HG03045 (cell line): Measurements from ENCODE around the gene GPR78.

Experiments
- ATAC-seq: cut with Tn5 transposase; IDR thresholded peaks from one replicate; pipeline ENCODE4 v1.9.1; 2021; ENCODE audit warnings: mild to moderate bottlenecking, moderate library complexity; ENCODE audit not compliant: unreplicated experiment

GPR78 gene

DNA sequence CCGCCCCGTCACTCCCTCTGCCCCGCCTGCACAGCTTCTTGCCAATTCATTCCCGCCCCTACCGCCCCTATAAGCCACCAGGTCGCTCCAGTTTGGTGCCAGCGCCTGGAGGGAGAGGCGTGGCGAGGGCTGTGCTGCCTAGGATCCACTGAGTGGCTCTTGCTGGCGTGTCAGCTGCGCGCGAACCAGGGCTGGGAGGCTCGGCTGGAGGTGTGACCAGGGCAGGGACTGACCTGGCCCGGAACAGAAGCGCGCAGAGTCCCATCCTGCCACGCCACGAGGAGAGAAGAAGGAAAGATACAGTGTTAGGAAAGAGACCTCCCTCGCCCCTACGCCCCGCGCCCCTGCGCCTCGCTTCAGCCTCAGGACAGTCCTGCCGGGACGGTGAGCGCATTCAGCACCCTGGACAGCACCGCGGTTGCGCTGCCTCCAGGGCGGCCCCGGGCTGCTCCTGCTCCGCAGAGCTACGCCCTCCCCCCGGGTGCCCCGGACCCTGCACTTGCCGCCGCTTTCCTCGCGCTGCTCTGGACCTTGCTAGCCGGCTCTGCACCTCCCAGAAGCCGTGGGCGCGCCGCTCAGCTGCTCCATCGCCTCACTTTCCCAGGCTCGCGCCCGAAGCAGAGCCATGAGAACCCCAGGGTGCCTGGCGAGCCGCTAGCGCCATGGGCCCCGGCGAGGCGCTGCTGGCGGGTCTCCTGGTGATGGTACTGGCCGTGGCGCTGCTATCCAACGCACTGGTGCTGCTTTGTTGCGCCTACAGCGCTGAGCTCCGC lies at the start of gene GPR78:
Gene GPR78 (plus strand): TSS at position 72 of the 773 bp plus-strand sequence. CDS start 591 bp downstream, at position 663.
- no peak for ATAC-seq

DNA sequence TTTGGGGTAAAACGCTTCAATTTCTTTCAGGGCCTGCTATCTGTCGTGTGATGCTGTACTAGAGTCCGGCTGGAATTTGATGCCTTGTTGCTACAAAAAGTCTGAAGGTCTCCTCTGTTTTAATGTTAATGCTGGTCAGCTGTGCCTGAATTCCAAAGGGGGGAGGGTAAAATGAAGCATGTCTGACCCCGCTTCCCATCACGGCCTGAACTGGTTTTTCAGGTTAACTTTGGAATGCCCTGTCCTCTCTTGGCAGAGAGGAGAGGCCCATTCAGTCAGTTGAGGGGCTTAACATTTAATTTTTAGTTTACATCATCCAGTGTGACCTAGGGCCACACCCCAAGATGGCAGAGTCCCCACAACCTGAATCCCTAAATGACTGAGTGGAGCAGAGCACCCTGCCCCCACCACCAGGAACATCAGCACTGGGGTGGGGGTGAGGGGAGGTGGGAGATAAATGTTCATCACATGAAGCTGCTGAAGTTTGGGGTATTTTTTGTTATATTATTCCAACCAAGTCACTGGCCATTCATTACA lies 47.9 kb upstream of the GPR78 start:
- ATAC-seq, result no peak

GRCh38 chr4:8533274-8533865 lies 46.8 kb upstream of the GPR78 start:
- no peak for ATAC-seq

GRCh38 chr4:8534129-8534528 lies 46.1 kb upstream of the GPR78 start:
- peak; percentile 91 for ATAC-seq

GRCh38 chr4:8534611-8535010 lies 45.6 kb upstream of the GPR78 start:
- ATAC-seq, result no peak

- ATAC-seq, result no peak
These were observed 43.7 kb upstream of the GPR78 start for GRCh38 chr4:8536467-8536866.

GRCh38 chr4:8537041-8537461 lies 43.1 kb upstream of the GPR78 start:
- ATAC-seq, result no peak

DNA sequence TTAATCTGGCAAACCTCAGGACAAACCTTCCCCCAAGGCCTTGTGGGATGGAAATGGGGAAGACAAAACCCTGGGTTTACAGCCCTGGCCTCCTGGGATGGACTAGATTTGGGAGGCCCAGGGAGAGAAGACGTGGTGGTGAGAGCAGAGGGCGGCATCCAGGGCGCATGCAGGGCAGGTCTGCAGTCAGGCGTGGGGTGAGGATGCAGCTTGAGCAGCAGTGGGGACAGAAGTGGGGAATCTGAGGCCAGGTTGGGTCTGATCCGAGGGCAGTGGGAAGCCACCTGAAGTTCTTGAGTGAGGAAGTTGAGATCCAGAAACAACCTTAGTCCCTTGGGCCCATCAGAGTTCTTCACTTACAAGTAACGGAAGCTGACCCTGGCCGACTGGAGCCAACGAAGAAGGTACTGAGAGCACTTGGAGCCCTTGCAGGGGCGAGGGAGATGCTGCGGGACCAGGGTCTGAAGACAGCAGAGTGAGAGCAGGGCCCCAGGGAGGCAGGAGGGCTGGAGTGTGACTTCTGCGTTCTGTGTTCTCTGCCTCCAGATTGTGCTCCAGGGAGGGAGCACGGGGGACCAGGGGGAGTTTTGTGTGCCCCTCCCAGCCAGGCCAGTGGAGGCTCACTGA lies 42.0 kb upstream of the GPR78 start:
- no peak for ATAC-seq

GRCh38 chr4:8538703-8539567 lies 41.3 kb upstream of the GPR78 start:
- no peak for ATAC-seq

DNA sequence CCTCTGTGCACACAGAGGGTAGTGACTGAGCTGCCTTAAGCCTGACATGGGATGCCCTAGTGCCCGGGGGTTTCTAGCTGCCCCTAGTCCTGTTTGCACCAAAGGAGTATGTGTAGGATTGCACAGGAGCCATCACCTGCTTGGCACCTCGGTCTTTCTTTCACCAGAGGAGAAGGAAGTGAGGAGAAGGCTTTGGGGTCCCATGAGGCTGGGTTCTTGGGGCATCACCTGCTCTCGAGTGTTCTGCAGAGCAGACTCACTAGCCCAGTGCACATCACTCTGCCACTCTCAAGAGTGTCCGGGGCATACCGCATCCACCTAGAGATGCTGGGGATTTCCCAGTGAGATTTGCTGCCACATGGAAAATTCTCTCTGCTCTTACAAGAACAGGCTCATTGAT lies 40.5 kb upstream of the GPR78 start:
- ATAC-seq, result no peak

GRCh38 chr4:8540072-8540471 lies 40.1 kb upstream of the GPR78 start:
- no peak for ATAC-seq

DNA sequence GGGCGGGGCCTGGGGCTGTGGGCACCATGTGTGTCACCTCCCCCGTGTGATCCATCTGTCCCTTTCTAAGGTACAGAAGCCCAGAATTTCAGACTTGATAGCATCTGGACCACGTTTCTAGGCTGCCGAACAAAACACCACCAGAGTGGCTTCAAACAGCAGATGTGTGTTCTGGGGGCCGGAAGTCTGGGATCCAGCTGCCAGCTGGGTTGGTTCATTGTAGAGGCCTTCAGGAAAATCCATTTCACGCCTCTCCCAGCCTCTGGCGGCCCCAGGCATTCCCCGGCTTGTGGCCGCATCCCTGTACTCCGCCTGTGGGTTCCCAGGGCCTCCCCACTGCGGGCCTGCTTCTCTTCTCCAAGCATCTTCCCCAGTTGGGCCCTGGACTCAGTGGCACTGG lies 39.6 kb upstream of the GPR78 start:
- no peak for ATAC-seq

- no peak for ATAC-seq
These were observed 39.2 kb upstream of the GPR78 start for GRCh38 chr4:8540991-8541390.

DNA sequence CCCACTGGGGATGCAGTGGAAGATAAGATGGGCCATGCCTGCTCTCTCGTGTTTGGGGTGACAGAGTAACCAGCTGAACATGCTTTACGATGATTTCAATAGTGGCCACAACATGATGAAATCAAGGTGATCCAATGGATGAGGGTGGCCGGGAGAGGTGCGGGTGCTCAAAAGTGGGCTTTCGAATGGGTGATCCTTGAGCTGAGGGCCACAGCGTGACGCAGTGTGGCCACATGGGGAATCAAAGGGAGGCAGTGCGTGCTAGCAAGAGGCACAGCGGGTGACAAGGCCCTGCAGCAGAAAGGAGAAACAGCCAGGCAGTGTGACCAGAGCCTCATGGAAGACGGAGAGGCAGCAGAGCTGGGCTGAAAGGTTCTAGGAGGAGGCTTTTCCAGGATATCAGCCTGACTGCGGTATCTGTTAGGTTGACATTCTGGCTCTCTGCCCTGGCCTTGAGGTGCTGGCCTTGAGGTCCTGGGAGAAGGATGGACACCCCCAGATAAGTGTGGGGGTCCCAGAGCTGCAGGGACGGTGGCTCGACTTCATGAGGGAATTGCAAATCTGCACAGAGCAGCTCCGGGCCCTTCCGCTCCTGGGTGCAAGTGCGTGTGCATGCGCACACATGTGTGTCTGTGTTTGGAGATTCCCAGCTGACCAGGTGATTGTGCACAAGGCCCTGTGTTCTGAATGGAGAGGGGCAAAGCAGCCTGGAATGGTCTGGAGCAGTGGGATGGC lies 38.0 kb upstream of the GPR78 start:
- no peak for ATAC-seq

DNA sequence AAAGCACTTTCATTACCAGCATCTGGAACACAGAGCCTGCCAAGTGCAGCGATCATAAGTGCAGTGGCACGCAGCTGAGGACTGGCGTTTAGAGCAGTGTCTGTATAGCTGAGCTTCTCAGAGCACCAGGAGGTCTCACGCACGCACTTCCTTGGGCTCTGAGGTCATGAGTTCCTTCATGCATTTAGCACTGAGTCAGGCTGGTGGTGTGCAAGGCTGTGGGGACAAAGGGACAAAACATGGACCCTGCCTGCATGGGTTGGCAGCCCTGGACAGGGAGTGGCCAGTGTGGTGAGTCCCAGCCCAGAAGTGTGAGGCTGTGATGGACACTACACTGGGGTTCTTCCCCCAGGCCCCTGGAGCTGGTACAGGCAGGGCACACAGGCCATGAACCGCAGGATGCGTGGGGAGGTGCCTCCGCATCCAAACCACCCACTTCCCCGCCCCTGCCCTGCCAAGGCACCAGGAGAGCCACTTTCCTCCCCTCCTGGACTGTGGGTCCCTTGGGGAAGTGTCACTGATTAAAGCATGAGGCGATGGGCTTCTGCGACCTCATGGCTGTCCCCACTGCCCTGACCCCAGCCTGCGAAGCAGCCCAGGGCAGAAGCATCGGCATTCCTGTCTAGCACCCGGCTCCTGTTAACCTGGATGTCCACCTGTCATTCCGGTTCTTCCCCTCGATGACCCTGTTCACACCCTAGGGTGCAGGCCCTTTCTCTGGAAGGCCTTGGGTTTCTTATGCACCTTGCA lies 37.2 kb upstream of the GPR78 start:
- ATAC-seq, result no peak

- ATAC-seq, result no peak
These were observed 36.6 kb upstream of the GPR78 start for GRCh38 chr4:8543623-8544022.

GRCh38 chr4:8544282-8544681 lies 35.9 kb upstream of the GPR78 start:
- no peak for ATAC-seq

- ATAC-seq, result no peak
These were observed 35.3 kb upstream of the GPR78 start for GRCh38 chr4:8544741-8545438.

- no peak for ATAC-seq
These were observed 34.8 kb upstream of the GPR78 start for GRCh38 chr4:8545439-8545765.
